Skeletal muscle satellite cell (primary cell): ENCODE results near the gene DDX46.
"Not testable (repeated sequence)": the region's sequence is repeated elsewhere in the genome, so short reads cannot be mapped to it uniquely, and the experiment has no call there.

Experiments used
- H3K27me3 ChIP-seq: 2 replicates; pipeline ENCODE4 v1.7.0; 2013; ENCODE audit warnings: low read length; ENCODE audit not compliant: control insufficient read depth, insufficient read depth
- H3K36me3 ChIP-seq: 2 replicates; pipeline ENCODE4 v1.7.0; 2013; ENCODE audit warnings: mild to moderate bottlenecking, control low read depth, low read length; ENCODE audit not compliant: insufficient read depth
- H3K4me1 ChIP-seq: 2 replicates; pipeline ENCODE4 v1.7.0; 2013; ENCODE audit warnings: low read length; ENCODE audit not compliant: control insufficient read depth, insufficient read depth
- H3K4me2 ChIP-seq: 2 replicates; pipeline ENCODE4 v1.7.0; 2013; ENCODE audit warnings: mild to moderate bottlenecking, low read length
- H3K4me3 ChIP-seq: 2 replicates; pipeline ENCODE4 v1.7.0; 2013; ENCODE audit warnings: low read length
- H3K9ac ChIP-seq: 2 replicates; pipeline ENCODE4 v1.7.0; 2013; ENCODE audit warnings: mild to moderate bottlenecking, low read depth, low read length, moderate library complexity
- H3K9me3 ChIP-seq: replicated peaks from 2 replicates; pipeline ENCODE4 v1.7.0; 2013; ENCODE audit warnings: mild to moderate bottlenecking, control low read depth, low read length

The DDX46 gene

DNA sequence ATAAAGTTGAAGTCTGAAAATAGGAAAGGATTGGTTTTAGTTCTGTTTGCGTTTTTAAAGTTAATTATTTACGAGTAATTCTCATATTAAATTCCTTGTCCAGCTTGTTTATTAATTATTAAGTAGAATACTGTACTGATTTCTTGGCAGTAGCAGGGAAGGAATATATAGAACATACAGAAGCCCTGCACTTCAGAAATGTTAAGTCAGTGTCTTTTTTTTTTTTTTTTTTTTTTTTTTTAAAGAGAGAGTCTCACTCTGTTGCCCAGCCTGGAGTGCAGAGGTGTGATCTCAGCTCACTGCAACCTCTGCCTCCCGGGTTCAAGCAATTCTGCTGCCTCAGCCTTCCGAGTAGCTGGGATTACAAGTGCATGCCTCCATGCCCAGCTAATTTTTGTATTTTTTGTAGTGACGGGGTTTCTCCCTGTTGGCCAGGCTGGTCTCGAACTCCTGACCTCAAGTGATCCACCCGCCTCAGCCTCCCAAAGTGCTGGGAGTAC, 90.9 kb downstream of the DDX46 start:
- H3K4me1 ChIP-seq = peaks cover 36% of the 10 kb centered on the region

DNA sequence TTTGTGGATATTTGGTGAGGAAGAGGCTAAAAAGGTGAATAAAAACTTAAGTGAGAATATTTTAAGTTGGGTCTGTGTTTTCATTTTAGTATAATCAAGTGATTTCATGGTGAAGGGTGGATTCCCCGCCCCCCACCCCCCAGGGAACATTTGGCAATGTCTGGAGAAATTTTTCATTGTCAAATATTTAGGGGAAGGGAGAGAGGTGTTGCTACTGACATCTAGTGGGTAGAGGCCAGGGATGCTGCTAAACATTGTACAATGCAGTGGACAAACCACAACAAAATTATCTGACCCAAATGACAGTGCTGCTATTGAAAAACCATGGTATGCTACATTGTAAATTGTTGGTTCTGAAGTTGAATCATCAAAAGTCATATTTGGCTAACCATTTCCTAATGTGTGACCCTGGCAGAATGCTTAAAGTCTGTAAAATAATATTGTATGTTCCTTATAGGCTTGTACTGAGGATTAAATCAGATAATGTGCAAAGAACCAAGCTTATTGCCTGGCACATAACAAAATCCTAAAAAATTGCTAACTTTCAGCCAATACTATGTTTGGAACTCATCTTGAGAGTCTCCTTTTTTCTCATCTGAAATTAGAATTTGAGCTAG, 92.8 kb downstream of the DDX46 start:
- Histone ChIP-seq H3K4me1 (peaks cover 26% of the 10 kb centered on the region), H3K4me2 (peak overlapping the region; percentile 64), H3K9ac (peak overlapping the region; percentile 25), H3K27me3 (no peaks in the 10 kb centered on the region), H3K9me3 (no peaks in the 10 kb centered on the region), H3K4me3 (peak overlapping the region; percentile 28), H3K36me3 (peaks cover 42% of the 10 kb centered on the region)

More for the DNA sequence above, 90.9 kb downstream of the DDX46 start:
- not testable (repeated sequence) for H3K9me3 ChIP-seq, H3K4me3 ChIP-seq, H3K27me3 ChIP-seq, H3K9ac ChIP-seq, H3K4me2 ChIP-seq
- peaks cover 27% of the 10 kb centered on the region for H3K36me3 ChIP-seq

DNA sequence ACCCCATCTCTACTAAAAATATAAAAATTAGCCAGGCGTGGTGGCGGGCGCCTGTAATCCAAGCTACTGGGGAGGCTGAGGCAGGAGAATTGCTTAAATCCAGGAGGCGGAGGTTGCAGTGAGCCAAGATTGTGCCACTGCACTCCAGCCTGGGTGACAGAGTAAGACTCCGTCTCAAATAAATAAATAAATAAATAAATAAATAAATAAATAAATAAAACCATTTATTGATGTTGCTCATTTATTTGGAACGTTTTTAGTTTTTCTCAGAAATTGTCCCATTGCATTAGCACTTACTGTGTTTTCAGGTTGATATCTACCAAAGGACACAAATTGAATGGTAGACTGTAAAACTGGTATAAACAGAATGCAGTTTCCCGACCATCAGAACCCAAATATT, 97.9 kb downstream of the DDX46 start:
- peaks cover 66% of the 10 kb centered on the region for H3K36me3 ChIP-seq
- not testable (repeated sequence) for H3K9me3 ChIP-seq, H3K27me3 ChIP-seq, H3K4me3 ChIP-seq, H3K9ac ChIP-seq, H3K4me1 ChIP-seq, H3K4me2 ChIP-seq

DNA sequence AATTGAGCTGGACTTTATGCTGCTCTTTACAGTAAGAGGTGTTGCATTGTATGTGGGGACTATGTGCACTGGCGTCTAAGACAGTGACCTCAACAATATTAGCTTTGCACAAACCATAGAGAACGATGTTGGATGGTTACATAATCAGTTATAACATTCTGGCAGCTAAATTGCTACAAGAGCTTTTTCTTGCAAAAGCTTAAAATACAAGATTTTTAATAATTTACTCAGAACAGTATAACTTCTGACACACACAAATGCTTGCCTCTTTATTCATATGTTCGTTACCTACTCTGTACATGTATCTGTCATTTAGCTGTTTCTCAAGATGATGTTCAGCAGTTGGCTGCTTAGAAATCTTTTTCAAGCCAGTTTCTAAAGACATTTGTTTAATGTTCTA, 98.8 kb downstream of the DDX46 start:
- Histone ChIP-seq H3K27me3 (no peaks in the 10 kb centered on the region), H3K36me3 (peaks cover 64% of the 10 kb centered on the region), H3K4me3 (no peak overlapping the region), H3K9me3 (no peaks in the 10 kb centered on the region), H3K4me1 (no peaks in the 10 kb centered on the region), H3K4me2 (no peak overlapping the region), H3K9ac (no peak overlapping the region)

DNA sequence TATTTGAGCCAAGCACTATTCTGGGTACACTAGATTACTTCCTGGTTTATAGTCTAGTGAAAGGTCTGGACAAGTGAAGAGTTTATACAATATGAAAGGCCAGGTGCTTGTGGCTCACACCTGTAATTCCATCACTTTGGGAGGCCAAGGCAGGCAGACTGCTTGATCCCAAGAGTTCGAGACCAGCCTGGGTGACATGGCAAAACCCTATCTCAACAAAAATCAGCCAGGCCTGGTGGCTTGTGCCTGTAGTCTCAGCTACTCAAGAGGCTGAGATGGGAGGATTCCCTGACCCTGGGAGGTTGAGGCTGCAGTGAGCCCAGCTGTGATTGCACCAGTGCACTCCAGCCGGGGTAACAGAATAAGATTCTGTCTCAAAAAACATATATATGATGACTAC, 106.1 kb downstream of the DDX46 start:
- H3K36me3 ChIP-seq = peaks cover 23% of the 10 kb centered on the region
- no peak overlapping the region for H3K4me3 ChIP-seq
- no peaks in the 10 kb centered on the region for H3K27me3 ChIP-seq
- no peaks in the 10 kb centered on the region for H3K4me1 ChIP-seq
- H3K9ac ChIP-seq = no peak overlapping the region
- H3K4me2 ChIP-seq = no peak overlapping the region
- H3K9me3 ChIP-seq = no peaks in the 10 kb centered on the region

DNA sequence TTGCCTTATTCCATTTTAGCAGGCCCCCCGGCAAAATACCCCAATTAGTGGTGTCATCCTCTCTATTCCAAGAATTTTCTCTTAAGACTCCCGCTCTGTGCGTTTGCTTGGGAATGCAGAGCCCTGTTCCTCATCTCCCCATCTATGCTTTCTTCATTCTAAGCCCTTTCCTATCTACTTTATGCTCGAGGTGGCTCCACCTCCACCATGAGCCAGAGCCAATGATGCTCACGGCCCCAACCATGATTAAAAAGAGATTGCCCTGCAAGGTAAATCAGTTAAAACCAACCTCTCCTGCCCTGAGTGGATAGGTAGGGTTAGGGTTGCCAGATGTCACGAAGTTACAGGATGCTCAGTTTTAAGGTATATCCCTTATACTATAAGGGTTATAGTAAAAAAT, 114.9 kb downstream of the DDX46 start:
- H3K4me2 ChIP-seq = peak overlapping the region; percentile 91
- H3K36me3 ChIP-seq = no peaks in the 10 kb centered on the region
- peak overlapping the region; percentile 95 for H3K9ac ChIP-seq
- H3K9me3 ChIP-seq = no peaks in the 10 kb centered on the region
- peaks cover 11% of the 10 kb centered on the region for H3K4me1 ChIP-seq
- peak overlapping the region; percentile 93 for H3K4me3 ChIP-seq
- no peaks in the 10 kb centered on the region for H3K27me3 ChIP-seq

DNA sequence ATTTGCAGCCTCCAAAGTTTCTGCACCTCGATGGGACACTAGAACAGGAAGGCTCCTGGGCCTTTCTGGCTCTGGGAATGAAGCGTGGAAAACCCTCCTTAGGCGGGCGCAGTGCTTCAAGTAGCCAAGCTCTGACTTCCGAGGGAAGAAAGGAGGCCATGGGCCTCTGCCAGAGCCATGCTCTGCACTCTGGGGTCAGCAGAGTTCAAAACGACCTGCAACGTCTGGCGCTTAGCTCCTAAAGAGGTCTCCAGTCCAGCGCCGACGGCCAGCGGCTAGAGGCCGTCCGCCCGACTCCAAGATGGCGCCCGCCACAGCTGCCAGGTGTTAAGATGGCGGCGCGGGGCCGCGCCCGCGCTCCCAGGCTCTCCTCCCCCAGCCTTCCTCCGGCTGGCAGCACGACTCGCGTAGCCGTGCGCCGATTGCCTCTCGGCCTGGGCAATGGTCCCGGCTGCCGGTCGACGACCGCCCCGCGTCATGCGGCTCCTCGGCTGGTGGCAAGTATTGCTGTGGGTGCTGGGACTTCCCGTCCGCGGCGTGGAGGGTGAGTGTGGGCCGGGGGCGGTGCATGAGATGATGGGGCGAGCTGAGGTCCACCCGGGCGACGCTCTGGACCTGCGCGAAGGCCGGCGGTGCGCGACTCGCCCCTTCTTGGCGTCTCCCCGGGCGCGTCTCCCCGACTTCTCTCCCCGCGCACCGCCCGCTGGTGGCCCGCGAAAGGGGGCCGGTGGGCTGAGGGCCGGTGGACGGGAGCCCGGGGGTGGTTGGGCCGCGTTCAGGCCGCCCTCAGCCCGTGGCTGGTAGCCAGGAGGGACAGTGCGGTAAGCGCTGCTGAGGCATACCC, 115.6 kb downstream of the DDX46 start, which contains the start of gene TXNDC15:
TSS of gene TXNDC15 (plus strand) at position 385 of the 844 bp plus-strand sequence. CDS start at position 442, 57 bp downstream.
- H3K9ac ChIP-seq = peak within 1 kb of the TSS; percentile 95
- H3K36me3 ChIP-seq = no peaks in the 10 kb centered on the region
- H3K9me3 ChIP-seq = no peaks in the 10 kb centered on the region
- no peaks in the 10 kb centered on the region for H3K27me3 ChIP-seq
- H3K4me1 ChIP-seq = peaks cover 11% of the 10 kb centered on the region
- peak within 1 kb of the TSS; percentile 91 for H3K4me2 ChIP-seq
- peak within 1 kb of the TSS; percentile 93 for H3K4me3 ChIP-seq

DNA sequence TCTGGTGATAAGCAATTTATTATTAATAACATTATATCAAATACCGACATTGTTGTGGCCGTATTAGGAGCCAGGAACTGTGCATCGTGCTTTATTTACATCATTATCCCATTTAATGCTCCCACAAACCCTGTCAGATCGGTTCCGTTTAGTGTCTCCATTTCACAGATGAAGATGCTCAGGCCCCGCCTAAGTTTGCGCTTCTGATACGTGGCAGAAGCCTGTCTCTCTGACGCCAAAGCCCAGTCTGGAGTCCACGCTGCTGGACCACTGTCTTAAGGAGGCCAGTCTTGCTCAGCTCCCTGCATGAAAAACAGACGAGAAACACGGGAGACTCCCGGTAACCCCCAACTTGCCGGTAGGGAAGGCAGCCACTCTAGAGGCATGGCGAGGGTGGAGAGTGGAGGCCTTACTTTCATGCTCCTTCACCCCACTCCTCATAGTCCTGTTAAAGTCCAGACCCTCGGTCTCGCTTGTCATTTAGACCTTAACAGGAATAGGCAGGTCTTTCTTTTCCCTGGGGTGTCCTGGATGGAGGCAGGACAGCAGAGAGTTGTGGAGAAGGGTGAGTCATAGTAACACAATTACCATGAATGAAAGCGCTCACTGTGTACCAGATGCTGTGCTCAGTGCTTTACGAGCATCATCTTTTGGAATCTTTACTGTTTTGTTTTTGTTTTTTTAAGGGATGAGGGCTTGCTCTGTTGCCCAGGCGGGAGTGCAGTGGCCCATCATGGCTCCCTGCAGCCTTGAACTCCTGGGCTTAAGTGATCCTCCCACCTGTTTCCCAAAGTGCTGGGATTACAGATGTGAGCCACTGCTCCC, 116.5 kb downstream of the DDX46 start:
- peak overlapping the region; percentile 93 for H3K4me3 ChIP-seq
- H3K36me3 ChIP-seq = no peaks in the 10 kb centered on the region
- H3K4me2 ChIP-seq = peak overlapping the region; percentile 91
- H3K9me3 ChIP-seq = no peaks in the 10 kb centered on the region
- peaks cover 11% of the 10 kb centered on the region for H3K4me1 ChIP-seq
- H3K27me3 ChIP-seq = no peaks in the 10 kb centered on the region
- H3K9ac ChIP-seq = peak overlapping the region; percentile 95

DNA sequence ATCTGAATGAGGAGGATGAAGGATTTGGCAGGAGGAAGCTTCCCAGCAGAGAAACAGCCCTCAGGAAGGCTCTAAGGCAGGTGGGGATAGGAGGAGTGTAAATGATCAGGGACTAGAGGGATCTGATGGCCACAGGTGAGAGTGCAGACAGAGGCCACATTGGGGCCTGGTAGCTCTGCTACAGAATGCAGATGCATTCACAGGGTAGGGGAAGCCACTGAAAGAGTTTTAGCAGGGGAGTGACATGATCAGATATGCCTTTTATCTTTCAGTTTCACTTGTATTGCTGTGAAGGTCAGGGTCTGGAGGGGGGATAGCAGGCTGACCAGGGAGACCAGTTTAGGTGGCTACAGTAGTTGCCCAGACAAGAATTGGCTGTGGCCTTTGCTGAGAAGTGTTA, 118.6 kb downstream of the DDX46 start:
- no peaks in the 10 kb centered on the region for H3K36me3 ChIP-seq
- H3K4me2 ChIP-seq = no peak overlapping the region
- no peaks in the 10 kb centered on the region for H3K27me3 ChIP-seq
- no peaks in the 10 kb centered on the region for H3K9me3 ChIP-seq
- no peak overlapping the region for H3K4me3 ChIP-seq
- peaks cover 11% of the 10 kb centered on the region for H3K4me1 ChIP-seq
- no peak overlapping the region for H3K9ac ChIP-seq

DNA sequence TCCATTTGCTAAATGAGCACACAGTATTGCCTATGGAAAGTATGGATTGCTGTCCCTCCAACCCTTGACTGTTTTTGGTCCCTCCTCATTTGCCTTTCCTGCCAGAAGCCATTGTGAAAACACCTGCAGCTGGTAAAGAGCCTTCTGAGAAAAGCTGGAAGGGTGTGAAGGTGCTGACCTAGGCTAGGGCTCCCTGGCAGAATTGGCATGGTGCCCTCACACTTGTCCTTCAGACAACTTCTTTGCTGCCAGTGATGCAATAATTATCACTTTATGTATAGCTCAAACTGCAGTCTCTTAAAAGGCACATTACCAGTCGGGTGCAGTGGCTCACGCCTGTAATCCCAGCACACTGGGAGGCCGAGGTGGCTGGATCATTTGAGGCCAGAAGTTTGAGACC, 119.8 kb downstream of the DDX46 start:
- Histone ChIP-seq H3K4me1 (peaks cover 11% of the 10 kb centered on the region), H3K9ac (no peak overlapping the region), H3K4me2 (no peak overlapping the region), H3K36me3 (no peaks in the 10 kb centered on the region), H3K27me3 (no peaks in the 10 kb centered on the region), H3K9me3 (no peaks in the 10 kb centered on the region), H3K4me3 (no peak overlapping the region)

DNA sequence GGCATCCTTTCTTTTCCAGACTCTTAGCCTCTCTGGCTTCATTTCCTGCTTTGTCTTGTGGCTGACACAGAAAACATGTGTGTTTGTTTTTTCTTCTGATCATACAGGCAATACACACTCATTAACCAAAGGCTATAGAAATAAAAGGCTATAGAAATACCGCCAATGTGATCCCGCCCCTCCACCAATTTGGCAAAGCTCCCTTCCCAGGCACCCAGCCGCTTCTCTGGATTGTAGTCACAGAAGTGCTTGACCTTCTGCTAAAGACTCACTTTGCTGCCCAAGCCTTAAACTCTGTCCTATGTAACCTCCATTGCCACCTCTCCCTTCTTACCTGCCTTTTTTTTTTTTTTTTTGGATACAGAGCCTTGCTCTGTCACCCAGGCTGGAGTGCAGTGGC, 120.9 kb downstream of the DDX46 start:
- Histone ChIP-seq H3K36me3 (no peaks in the 10 kb centered on the region), H3K4me3 (no peak overlapping the region), H3K4me1 (peaks cover 4% of the 10 kb centered on the region), H3K9me3 (no peaks in the 10 kb centered on the region), H3K4me2 (no peak overlapping the region), H3K9ac (no peak overlapping the region), H3K27me3 (no peaks in the 10 kb centered on the region)
